T-helper 1 cell (primary cell): Measurements from ENCODE around the gene MYO1D.

ENCODE experiments used
- DNase-seq, 5 donors: peaks; one replicate each; pipeline ENCODE4 v3.0.0-alpha.2; 2012 to 2020

MYO1D gene

DNA sequence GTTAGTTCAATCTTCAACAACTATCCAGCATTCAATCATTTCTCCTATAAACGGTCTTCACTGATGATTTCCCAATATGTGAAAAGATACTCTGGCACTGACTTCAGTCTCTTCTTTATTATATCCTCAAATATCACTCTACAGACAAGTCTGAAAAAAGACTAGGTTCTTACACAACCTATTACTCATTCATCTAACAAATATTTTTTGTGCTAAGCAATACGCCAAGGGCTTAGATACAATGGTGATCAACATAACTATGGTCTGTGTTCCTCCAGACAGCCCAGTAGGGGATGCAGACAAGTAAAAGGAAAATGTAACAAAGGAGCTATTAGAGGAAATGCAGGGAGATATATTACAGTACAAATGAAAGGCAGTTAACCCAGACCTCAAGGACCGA, 63.9 kb downstream of the MYO1D start:
- no peak for DNase-seq

DNA sequence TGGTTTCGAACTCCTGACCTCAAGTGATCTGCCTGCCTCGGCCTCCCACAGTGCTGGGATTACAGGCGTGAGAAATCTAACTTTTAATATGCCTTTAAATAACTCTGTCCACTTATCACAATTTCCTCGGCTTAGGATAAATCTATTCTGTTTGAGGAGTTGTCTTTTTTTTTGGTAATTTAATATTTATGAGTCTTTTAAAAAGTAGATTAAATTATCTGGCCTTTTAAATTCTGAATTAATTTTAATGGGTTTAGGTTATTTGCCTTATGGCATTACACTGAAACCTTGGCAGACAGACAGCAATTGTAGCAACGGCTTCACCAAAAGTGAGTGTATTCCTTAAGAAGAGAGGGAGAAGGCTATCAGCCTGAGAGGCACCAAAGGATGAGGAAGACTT, 66.2 kb downstream of the MYO1D start:
- no peak for DNase-seq

DNA sequence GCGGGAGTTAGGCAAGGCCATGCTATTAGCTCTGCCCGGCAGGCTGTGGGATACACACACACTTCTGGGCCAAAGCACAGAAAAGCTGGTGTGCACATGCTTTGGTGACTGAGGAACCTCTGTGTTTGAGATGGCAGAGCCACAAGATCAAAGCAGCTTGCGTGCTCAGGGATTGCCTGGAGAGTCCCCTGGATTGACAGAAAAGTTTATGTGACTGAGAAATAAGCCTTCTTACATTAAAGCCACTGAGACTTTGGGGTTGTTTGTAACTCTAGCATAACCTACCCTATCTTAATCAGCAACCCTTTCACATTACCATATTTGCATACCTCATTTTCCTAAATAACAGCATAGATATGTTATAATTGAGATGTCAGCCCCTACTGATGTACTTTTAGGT, 69.3 kb downstream of the MYO1D start:
- no peak for DNase-seq

DNA sequence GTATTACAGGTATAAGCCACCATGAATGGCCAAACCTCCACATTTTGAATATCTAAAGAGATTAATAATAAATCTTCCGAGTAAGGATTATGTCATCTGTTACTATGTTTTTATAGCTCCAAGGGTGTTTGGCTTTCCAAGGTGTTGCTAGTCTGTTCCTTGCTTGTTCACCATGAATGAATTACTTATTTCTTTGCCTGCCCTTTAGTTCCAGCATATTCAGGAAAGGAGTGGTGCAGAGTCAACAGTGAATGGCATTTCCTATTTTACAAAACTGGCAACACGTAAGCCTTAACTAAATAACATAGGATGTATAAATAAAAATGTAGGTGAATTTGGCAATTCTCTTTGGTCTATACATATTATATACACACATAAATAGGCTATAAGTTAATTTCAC, 70.3 kb downstream of the MYO1D start:
- DNase-seq, result no peak

- DNase-seq, result peak in 1 of 5 donors; percentile 13
Measured at GRCh38 chr17:32805029-32805976, 71.6 kb downstream of the MYO1D start.

- no peak for DNase-seq
Measured at GRCh38 chr17:32803544-32803943, 73.4 kb downstream of the MYO1D start.

DNA sequence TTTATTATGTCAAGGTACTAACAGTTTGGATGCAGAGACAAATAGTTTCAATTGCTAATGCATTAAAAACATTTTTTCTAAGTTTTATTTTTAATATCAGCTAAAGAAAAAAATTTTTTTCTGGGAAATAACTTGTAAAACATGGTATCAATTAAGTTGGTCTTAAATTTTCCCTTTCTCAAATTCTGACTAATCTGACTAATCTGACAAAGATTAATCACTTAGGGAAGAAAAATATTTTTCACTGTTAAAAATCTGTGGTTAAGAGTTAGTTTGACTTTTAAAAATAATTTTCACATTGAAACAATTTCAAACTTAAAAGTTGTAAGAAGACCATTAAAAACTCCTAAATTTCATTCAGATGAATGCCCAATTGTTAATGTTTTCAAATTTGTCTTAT, 74.6 kb downstream of the MYO1D start:
- no peak for DNase-seq

- no peak for DNase-seq
Measured at GRCh38 chr17:32801641-32802040, 75.3 kb downstream of the MYO1D start.

DNA sequence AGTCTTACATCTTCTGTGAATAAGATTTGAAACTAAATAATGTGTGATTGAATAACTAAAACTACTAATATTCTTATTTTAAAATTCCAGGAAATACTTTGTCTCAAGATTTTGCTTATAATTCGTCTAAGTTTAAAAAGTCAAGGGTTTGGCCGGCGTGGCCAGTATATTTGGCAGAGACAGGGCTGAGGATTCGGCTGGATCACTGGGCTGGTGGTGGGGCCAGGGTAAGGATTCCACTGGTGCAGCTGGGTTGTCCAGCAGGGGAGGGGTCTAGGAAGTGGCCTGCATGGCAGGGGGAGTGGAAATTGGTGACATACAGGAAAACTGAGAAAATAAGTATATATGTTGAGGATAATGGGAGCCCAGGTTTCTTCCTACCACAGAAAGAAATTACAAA, 75.7 kb downstream of the MYO1D start:
- no peak for DNase-seq

- no peak for DNase-seq
Measured at GRCh38 chr17:32798938-32799337, 78.0 kb downstream of the MYO1D start.

- no peak for DNase-seq
Measured at GRCh38 chr17:32795339-32795979, 81.5 kb downstream of the MYO1D start.

DNA sequence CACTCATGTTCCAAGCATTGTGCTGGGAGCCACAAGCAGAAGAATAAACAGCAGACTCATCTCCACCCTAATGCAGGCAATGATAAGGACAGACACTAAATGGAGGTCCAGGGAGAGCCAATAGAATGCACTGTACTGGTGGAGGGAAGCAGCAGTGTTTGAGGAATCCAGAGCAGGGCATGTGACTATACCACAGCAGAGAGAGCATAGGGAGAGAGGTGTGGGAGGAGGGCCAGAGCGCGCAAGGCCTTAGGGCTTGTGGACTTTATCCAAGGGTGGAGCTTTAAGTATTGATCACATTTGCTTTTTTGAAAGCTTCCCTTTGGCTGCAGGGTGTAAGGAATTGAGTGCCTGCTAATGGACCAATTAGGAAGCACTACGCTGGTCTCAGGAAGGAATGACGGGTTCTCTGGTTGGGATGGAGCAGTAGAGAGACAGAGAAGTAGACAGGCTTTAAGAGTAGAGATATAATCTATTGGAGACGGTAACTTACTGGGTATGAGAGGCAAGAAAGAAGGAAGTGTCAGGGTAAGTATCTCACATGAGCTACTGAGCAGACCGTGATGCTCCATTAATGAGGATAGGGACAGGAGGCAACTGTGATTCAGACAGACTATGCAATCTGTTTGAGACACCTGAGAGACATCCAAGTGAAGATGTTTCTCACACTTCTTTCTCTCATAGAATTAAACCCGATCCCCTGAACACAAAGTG, 82.2 kb downstream of the MYO1D start:
- DNase-seq, result no peak

DNA sequence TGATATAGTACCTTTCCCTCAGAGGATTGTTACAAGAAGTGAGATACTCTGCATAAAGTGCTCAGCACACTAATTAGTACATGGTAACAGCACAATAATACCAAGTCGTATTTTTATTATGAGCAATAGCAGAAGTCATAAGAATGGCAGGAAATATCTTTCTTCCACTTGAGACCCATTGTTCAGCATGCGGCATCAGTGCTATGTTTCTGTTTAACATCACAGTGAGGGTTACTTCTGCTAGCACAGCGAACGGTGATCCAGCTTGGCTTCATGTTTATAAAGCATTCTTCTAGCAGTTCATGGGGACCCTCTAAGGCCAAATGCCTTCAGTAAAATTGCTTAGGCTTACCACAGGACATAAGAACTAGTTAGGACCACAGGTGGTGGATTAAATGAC, 83.1 kb downstream of the MYO1D start:
- DNase-seq, result no peak

DNA sequence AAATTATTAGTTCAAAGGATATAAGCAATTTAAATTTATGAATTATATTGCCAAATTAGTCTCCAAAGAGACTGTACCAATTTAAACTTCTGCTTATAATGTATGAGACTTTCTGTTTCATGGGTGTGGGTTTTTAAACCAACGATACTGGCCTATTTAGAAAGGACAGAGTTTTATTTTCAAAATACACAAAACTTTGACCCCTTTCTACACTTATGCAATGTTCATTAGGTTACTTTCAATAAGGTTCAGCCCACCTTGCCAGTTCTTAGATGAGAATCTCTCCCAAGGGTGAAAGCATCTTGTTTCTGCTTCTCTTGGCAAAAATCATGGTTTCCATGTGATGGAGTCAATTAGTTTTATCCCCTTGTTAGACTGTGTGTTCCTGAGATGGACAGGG, 84.7 kb downstream of the MYO1D start:
- DNase-seq, result no peak

DNA sequence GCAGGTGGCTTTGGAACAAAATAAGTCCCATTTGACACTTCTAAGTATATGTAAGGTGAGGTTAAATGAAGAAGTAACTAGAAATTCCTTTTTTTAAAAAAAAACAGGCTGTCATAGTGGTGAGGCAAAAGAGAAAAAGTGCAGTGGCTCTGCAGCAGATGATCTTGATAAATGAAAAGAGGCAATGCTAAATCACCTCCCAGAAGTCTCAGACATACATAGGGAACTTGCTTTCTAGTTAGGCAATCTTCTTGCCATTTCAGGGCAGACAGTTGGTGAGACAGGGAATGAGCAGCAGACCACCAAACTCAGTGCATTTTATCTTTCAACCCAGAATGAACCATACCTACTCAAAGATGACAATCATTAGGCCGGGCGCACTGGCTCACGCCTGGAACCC, 90.8 kb downstream of the MYO1D start:
- no peak for DNase-seq

GRCh38 chr17:32784113-32784512, 92.8 kb downstream of the MYO1D start:
- DNase-seq, result no peak

- DNase-seq, result peak in 1 of 5 donors; percentile 49
Measured at GRCh38 chr17:32783602-32784001, 93.3 kb downstream of the MYO1D start.

DNA sequence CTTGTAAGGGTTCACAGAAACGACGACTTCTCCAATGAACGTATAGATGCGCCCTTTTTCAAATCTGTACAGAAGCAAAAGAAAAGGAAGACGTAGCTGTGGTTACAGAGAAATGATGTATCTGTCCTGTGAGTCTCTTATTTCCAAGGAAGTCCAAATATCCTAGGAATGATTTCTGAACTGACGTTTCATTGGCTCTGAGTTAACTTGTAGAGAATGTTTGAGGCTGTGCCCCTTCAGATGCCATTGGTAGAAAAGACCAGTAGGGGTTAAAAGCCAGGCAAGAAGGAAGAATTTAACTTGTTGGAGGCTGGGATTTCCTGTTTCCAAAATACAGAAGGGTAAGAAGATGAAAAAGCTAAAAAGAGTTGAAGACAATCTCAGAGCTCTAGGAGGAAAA, 96.2 kb downstream of the MYO1D start:
- DNase-seq, result no peak

- no peak for DNase-seq
Measured at GRCh38 chr17:32777922-32778321, 99.0 kb downstream of the MYO1D start.

DNA sequence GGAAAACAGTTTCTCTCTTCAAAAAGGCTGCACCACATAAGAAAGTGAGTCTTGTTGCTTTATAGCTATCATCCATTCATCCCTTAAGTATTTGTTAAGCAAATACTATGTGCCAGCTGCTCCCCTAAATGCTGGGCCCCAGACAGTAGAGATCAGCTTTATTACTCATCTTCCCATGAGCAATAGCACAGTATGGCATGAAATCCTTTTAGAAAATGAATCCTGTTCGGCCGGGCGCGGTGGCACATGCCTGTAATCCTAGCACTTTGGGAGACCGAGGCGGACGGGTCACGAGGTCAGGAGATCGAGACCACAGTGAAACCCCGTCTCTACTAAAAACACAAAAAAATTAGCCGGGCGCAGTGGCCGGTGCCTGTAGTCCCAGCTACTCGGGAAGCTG, 99.5 kb downstream of the MYO1D start:
- DNase-seq, result no peak

- DNase-seq, result no peak
Measured at GRCh38 chr17:32774695-32775084, 102.2 kb downstream of the MYO1D start.

GRCh38 chr17:32773856-32774694, 102.8 kb downstream of the MYO1D start:
- no peak for DNase-seq
